Mucosa of rectum (tissue), 2 donors: Measurements from ENCODE around the gene FHIT.

Experiments
- H3K27ac ChIP-seq, 2 donors: one replicate each; pipeline ENCODE4 v1.7.0; 2013; ENCODE audit warnings: inconsistent platforms in 2 of 2, low read depth in 2 of 2, low read length in 2 of 2
- H3K27me3 ChIP-seq, 2 donors: one replicate each; pipeline ENCODE4 v1.7.0; 2013; ENCODE audit warnings: low read length in 2 of 2; ENCODE audit not compliant: control insufficient read depth in 2 of 2, insufficient read depth in 2 of 2
- H3K36me3 ChIP-seq, 2 donors: one replicate each; pipeline ENCODE4 v1.7.0; 2013; ENCODE audit warnings: low read length in 2 of 2; ENCODE audit not compliant: control insufficient read depth in 2 of 2, insufficient read depth in 2 of 2
- H3K4me1 ChIP-seq, 2 donors: one replicate each; pipeline ENCODE4 v1.7.0; 2013; ENCODE audit warnings: low read length in 2 of 2, mild to moderate bottlenecking in 1 of 2; ENCODE audit not compliant: control insufficient read depth in 2 of 2, insufficient read depth in 2 of 2
- H3K4me3 ChIP-seq, 2 donors: one replicate each; pipeline ENCODE4 v1.7.0; 2013; ENCODE audit warnings: low read length in 2 of 2
- H3K9ac ChIP-seq, 2 donors: one replicate each; pipeline ENCODE4 v1.7.0; 2013; ENCODE audit warnings: low read length in 2 of 2, low read depth in 1 of 2, mild to moderate bottlenecking in 1 of 2
- H3K9me3 ChIP-seq, 2 donors: one replicate each; pipeline ENCODE4 v1.7.0; 2013; ENCODE audit warnings: low read length in 2 of 2; ENCODE audit not compliant: control insufficient read depth in 2 of 2
- donor health status: healthy.
- donor health status: Normal muscosa, but diverticular disease.

FHIT gene

GRCh38 chr3:59879031-59879581 lies 1372.1 kb downstream of the FHIT start:
- Histone ChIP-seq H3K27ac (no peak overlapping the region), H3K27me3 (peaks cover 0 to 1% of the 10 kb centered on the region in 2 donors), H3K9me3 (no peaks in the 10 kb centered on the region), H3K36me3 (no peaks in the 10 kb centered on the region), H3K4me3 (no peak overlapping the region), H3K9ac (no peak overlapping the region), H3K4me1 (no peaks in the 10 kb centered on the region)

- H3K4me1 ChIP-seq = no peaks in the 10 kb centered on the region
- no peaks in the 10 kb centered on the region for H3K36me3 ChIP-seq
- H3K9me3 ChIP-seq = no peaks in the 10 kb centered on the region
- H3K9ac ChIP-seq = no peak overlapping the region
- H3K4me3 ChIP-seq = no peak overlapping the region
- H3K27me3 ChIP-seq = peaks cover 0 to 1% of the 10 kb centered on the region in 2 donors
- no peak overlapping the region for H3K27ac ChIP-seq
Observed at GRCh38 chr3:59878038-59878427, 1373.2 kb downstream of the FHIT start.

GRCh38 chr3:59877263-59878037 lies 1373.8 kb downstream of the FHIT start:
- no peak overlapping the region for H3K4me3 ChIP-seq
- no peaks in the 10 kb centered on the region for H3K4me1 ChIP-seq
- H3K9me3 ChIP-seq = no peaks in the 10 kb centered on the region
- H3K27ac ChIP-seq = no peak overlapping the region
- H3K9ac ChIP-seq = no peak overlapping the region
- no peaks in the 10 kb centered on the region for H3K36me3 ChIP-seq
- H3K27me3 ChIP-seq = peaks cover 0 to 1% of the 10 kb centered on the region in 2 donors

GRCh38 chr3:59876533-59877062 lies 1374.7 kb downstream of the FHIT start:
- Histone ChIP-seq H3K4me3 (no peak overlapping the region), H3K36me3 (no peaks in the 10 kb centered on the region), H3K27me3 (peaks cover 0 to 1% of the 10 kb centered on the region in 2 donors), H3K9me3 (no peaks in the 10 kb centered on the region), H3K9ac (no peak overlapping the region), H3K4me1 (no peaks in the 10 kb centered on the region), H3K27ac (no peak overlapping the region)

- Histone ChIP-seq H3K4me1 (no peaks in the 10 kb centered on the region), H3K36me3 (no peaks in the 10 kb centered on the region), H3K9ac (no peak overlapping the region), H3K27me3 (no peaks in the 10 kb centered on the region), H3K9me3 (no peaks in the 10 kb centered on the region), H3K27ac (peak overlapping the region in 1 of 2 donors; percentile 25), H3K4me3 (no peak overlapping the region)
Observed at GRCh38 chr3:59873576-59874230, 1377.5 kb downstream of the FHIT start.

GRCh38 chr3:59872128-59872527 lies 1379.1 kb downstream of the FHIT start:
- Histone ChIP-seq H3K9ac (no peak overlapping the region), H3K4me3 (no peak overlapping the region), H3K4me1 (no peaks in the 10 kb centered on the region)

GRCh38 chr3:59867185-59868002 lies 1383.9 kb downstream of the FHIT start:
- Histone ChIP-seq H3K27ac (no peak overlapping the region), H3K36me3 (no peaks in the 10 kb centered on the region), H3K27me3 (no peaks in the 10 kb centered on the region), H3K9me3 (no peaks in the 10 kb centered on the region), H3K4me3 (no peak overlapping the region), H3K9ac (no peak overlapping the region), H3K4me1 (no peaks in the 10 kb centered on the region)

More at GRCh38 chr3:59872128-59872527, 1379.1 kb downstream of the FHIT start:
- Histone ChIP-seq H3K27ac (no peak overlapping the region), H3K36me3 (no peaks in the 10 kb centered on the region), H3K9me3 (no peaks in the 10 kb centered on the region), H3K27me3 (no peaks in the 10 kb centered on the region)

GRCh38 chr3:59866076-59866475 lies 1385.2 kb downstream of the FHIT start:
- Histone ChIP-seq H3K36me3 (no peaks in the 10 kb centered on the region), H3K4me3 (no peak overlapping the region), H3K9me3 (no peaks in the 10 kb centered on the region), H3K4me1 (no peaks in the 10 kb centered on the region), H3K9ac (no peak overlapping the region), H3K27ac (no peak overlapping the region), H3K27me3 (no peaks in the 10 kb centered on the region)

- H3K9me3 ChIP-seq = no peaks in the 10 kb centered on the region
- H3K36me3 ChIP-seq = no peaks in the 10 kb centered on the region
- H3K27ac ChIP-seq = no peak overlapping the region
- no peaks in the 10 kb centered on the region for H3K27me3 ChIP-seq
- H3K9ac ChIP-seq = no peak overlapping the region
- no peaks in the 10 kb centered on the region for H3K4me1 ChIP-seq
- no peak overlapping the region for H3K4me3 ChIP-seq
Observed at GRCh38 chr3:59865351-59865750, 1385.9 kb downstream of the FHIT start.
